GM18858 (cell line): ENCODE measurements around the gene PSMD13.

Experiments
- ATAC-seq: cut with Tn5 transposase; IDR thresholded peaks from one replicate; pipeline ENCODE4 v1.9.1; 2021; ENCODE audit not compliant: unreplicated experiment

PSMD13 gene

DNA sequence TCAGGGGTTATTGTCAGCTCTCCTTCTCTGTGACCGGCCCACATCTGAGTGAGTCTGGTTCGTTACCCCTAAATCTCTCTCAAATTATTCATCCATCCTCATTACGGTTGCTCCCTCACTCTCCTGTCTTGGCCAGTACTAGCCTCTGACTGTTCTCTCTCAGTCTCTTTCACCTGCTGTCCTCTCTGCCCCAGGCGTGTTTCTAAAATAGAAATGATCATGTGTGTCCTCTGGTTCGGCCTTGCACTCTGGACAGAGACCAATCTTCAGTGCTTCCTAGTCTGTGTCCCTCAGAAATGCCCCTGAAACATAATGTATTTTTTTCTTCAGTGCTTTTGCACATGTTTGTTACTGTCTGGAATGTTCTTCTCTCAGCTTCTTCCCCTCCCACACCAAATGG lies 4.9 kb downstream of the PSMD13 start:
- ATAC-seq = no peak

- no peak for ATAC-seq
These were observed 7.6 kb downstream of the PSMD13 start for GRCh38 chr11:244376-244775.

DNA sequence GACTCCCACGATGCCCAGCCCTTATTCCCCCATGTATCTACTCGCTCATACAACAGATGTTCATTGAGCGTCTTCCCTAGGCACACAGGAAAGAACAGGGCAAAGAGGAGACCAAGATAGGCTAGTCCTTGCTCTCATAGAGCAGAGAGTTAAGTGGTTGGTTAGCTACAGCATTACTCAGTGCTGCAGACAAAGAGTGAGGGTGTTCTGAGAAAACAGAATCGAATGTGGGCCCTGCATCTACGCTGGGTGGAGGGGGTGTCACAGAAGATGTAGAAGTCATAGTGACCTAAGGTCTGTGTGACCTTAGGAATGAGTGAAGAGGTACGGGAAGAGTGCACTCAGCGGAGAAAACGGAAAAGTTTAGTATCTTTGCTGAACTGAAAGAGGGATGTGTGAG lies 12.3 kb downstream of the PSMD13 start:
- no peak for ATAC-seq

GRCh38 chr11:250274-250673 lies 13.5 kb downstream of the PSMD13 start:
- no peak for ATAC-seq

GRCh38 chr11:250740-251299 lies 14.0 kb downstream of the PSMD13 start:
- ATAC-seq = no peak

DNA sequence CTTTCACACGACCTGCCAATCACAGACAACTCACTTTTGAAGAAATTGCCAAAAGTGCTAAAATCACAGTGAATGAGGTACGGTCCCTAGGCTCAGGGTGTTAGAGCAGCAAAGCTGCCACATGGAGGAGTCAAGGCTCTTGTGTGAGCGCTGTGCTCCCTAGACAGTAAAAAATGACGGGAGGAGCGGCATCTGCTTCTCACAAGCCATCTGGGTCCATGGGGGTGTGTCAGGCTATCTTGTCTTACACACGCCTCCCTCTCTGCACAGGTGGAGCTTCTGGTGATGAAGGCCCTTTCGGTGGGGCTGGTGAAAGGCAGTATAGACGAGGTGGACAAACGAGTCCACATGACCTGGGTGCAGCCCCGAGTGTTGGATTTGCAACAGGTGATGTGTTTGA lies 14.8 kb downstream of the PSMD13 start:
- ATAC-seq = no peak

- ATAC-seq = no peak
These were observed 15.9 kb downstream of the PSMD13 start for GRCh38 chr11:252666-253065.

DNA sequence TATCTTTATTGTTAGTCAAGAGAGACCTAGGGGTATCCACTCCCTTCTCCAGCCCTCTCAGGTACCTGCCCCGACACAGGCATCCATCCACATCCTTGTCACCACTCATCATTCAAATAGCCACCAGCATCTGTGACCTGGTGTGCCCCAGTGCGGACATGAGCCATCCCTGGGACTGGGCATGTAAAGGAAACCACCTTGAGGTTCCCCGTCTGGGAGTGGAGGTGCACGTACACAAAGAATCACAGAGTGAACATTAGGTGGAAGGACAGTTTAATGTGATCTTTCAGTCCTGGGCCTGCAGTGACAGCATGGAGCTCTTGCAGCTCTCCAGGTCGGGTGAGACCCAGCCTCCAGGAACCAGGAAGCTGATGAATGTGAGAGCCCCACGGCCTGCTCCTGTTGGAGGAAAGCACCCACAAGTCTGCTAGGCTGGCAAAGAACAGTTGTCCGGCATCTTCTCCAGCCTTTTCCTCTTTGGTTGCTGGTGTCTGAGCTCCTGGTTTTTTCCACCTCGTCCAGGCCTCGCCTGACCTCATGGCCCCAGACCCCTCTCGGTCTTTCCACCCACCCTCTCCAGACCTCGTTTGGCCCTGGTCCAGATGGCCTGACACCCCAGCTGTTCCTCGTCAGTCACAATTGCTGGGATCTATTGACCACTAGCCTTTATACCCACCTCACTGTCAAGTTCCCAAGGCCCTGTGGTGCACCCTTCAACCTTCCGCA lies 16.5 kb downstream of the PSMD13 start:
- no peak for ATAC-seq

DNA sequence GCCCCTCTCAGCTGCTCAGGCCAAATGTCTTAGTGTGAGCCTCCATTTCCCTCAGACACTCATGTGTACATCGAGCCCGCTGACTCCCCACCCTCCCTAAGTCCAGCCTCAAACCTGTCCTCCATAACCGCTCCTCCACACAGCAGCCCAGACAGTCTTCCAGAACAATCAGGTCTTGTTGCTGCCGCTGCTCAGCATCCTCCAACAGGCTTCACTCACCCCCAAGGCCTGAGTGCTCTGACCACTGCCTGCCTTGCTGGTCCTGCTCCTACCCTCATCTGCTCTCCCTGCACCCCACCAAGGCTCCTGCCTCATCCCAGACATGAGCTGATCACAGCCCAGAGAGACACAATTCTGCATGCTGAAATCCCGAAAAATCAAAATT lies 17.1 kb downstream of the PSMD13 start:
- no peak for ATAC-seq

DNA sequence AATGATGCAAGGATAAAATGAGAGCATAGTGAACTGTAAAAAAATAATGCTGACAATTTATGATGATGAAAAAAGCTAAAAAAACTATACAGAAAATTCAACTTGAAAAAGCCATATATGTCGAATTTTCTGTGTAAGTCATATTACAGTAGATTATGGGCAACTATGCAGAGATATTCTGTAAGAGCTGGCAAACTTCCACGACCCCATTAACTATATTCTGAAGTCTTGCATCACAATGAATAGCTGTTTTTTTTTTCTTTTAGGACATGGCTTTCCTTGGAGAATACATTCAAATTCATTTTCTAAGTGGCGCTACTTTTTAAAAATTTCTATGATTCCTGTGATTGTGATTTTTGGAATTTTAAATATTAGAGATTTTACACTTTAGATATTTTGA lies 18.4 kb downstream of the PSMD13 start:
- no peak for ATAC-seq

GRCh38 chr11:255816-256215 lies 19.0 kb downstream of the PSMD13 start:
- no peak for ATAC-seq

DNA sequence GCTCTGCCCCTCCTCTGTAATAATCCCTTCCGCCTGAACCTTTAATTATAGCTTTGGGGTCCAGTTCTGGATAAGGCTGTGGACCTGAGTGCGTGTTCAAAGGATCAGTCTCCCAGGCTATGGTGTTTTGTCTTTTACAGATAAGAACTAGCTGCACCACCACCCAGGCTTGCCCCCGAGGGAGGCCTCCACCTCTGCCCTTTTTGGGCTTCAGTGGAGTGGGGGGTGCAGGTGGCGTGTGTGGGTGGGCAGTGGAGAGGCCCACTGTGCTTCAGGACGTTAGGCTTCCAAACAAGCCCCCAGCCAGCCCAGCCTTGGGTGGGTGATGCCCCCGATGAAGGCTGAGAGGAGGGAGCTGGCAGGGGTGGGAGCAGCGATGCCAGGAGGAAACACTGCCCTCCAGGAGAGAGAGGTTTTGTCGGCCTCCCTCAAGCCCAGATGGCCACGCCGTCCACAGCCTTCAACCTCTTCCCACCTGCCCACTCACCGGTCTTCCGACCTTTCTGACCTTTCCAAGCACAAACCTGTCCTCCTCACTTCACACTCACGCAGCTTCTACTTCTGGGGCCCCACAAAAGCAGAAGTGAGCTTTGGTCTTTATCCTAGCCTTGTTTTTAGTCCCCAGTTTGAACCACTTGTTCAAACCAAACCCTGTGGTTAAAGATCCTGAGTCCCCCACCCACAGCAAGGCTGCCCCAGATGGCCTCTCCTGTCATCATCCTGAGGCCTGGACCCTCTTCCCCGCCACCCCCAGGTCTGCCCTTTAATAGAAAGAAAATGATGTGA lies 20.4 kb downstream of the PSMD13 start:
- ATAC-seq = no peak

DNA sequence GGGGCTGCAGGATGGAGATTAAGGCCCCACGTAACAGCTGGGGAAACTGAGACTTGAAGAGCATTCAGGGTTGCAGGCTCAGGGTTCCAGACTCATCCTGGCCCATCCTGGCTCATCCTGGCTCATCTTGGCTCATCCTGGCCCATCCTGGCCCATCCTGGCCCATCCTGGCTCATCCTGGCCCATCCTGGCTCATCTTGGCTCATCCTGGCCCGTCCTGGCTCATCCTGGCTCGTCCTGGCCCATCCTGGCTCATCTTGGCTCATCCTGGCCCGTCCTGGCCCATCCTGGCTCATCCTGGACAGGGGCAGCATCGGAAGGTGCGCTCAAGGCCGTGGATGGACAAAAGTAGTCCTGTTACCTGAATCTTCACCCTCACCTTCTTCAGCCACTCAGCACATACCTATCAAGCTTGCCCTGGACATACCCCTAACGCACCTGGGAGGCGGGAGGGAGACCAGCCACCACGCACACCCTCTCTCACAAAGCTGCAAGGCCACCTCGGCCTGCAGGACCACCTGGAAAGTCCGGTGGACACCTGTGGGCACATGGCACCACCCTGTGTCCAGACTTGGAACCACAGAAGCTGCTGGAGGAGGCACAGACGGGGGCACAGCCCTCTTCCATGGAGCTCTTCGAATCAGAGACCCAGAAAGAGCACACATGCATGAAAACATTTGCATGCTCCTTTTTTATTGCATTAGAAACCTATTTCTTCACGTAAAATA lies 21.2 kb downstream of the PSMD13 start:
- ATAC-seq = no peak

GRCh38 chr11:259413-259812 lies 22.6 kb downstream of the PSMD13 start:
- ATAC-seq = no peak

DNA sequence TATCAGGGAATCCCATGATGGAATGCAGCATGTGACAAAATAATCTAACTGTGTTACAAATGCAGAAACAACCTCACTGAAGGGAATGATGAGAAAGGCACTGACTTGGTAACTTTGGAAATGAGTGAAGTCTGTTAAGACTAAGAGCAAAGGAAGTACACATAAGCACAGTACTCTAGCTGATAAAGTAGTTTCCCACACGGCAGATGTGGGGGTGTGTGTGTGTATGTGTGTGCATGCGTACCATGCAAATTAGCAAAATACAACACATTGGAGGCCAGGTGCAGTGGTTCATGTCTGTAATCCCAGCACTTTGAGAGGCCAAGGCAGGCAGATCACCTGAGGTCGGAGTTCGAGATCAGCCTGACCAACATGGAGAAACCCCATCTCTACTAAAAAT lies 24.8 kb downstream of the PSMD13 start:
- no peak for ATAC-seq

DNA sequence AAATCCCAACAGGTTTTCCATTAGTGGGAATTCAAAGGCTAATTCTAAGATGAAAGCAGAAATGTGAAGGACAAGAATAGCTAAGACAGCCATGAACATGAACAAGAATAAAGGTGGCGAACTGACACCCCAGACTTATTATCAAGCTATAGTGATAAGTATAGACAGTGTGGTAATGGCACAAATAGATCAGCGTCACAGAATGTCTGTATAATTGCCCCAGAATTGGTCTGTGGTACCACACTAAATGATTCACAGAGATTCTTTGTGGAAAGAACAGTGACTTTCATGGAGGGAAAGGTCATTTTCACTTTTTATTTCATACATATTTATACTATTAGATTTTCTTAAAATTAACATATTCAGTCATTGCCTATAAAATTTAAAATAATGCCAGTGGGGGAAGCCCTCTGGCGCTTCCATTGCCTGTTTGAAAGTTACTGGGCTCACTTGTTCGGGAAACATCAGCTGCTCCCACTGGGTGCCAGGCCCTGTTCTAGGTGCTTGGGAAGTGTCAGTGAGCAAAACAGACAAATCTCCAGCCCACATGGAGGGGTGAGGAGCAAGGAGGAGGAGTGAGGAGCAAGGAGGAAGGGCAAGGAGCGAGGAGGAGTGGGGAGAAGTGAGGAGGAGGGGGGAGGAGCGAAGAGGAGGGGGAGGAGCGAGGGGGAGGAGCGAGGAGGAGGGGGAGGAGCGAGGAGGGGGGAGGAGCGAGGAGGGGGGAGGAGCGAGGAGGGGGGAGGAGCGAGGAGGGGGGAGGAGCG lies 30.1 kb downstream of the PSMD13 start:
- no peak for ATAC-seq

GRCh38 chr11:267491-267994 lies 30.8 kb downstream of the PSMD13 start:
- no peak for ATAC-seq

- peak; percentile 16 for ATAC-seq
These were observed 32.0 kb downstream of the PSMD13 start for GRCh38 chr11:268716-269145.

DNA sequence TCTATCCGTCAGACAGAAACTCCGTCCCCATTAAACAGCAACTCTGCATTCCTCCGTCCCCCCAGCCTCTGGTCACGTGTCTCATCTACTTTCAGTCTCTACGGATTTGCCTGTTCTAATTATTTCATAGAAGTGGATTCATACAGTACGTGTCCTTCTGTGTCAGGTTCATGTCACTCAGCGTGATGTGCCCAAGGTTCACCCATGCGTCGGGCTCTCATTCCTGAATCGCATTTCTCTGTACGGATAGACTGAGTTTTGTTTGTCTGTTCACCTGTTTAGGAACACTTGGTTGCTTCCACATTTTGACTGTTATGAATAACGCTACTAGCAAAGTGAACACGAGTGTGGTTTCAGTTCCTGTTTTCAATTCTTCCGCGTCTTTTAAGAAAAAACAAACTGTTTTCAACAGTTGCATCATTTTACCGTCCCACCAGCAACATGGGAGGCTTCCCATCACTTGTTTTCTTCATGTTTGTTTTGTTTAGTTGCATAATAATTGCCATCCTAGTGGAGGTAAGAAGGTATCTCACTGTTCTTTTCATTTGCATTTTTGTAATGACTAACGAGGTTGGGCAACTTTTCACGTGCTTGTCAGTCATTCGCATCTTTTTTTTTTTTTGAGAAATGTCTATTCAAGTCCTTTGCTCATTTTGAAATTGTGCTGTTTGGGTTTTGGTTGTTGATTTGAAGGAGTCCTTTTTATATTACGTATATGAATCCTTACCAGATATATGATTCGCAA lies 32.5 kb downstream of the PSMD13 start:
- ATAC-seq = peak; percentile 64
